Measurements from ENCODE around the gene LRPAP1.

- TF ChIP-seq CTCF (IDR thresholded peaks at IDR 0.05; ENCODE audit: extremely low read depth in 1 of 2, insufficient read depth in 1 of 2, low read depth in 1 of 2, low read length in 2 of 2) (no peak), GATA2 (IDR thresholded peaks at IDR 0.05; ENCODE audit: insufficient read depth, insufficient read length, low read depth, low read length) (no peak), POLR2A (IDR thresholded peaks at IDR 0.05; ENCODE audit: low read depth, low read length) (no peak), POLR2AphosphoS5 (IDR thresholded peaks at IDR 0.05; ENCODE audit: insufficient read depth, low read depth, low read length) (no peak), JUN (IDR thresholded peaks at IDR 0.05; ENCODE audit: borderline replicate concordance, insufficient read depth, insufficient read length, low read depth) (no peak), FOS (IDR thresholded peaks at IDR 0.05; ENCODE audit: borderline replicate concordance, insufficient read depth, low read length) (no peak), EZH2 (IDR thresholded peaks at IDR 0.05; ENCODE audit: borderline replicate concordance, low read depth, low read length, severe bottlenecking) (no peak), MYC (IDR thresholded peaks at IDR 0.05; ENCODE audit: low read depth, low read length) (no peak)
These were observed 21.7 kb downstream of the LRPAP1 start for GRCh38 chr4:3510481-3510880.
